ENCODE measurements around the gene BMAL1.
"Not testable (repeated sequence)": the region's sequence is repeated elsewhere in the genome, so short reads cannot be mapped to it uniquely, and the experiment has no call there.

Gene BMAL1

DNA sequence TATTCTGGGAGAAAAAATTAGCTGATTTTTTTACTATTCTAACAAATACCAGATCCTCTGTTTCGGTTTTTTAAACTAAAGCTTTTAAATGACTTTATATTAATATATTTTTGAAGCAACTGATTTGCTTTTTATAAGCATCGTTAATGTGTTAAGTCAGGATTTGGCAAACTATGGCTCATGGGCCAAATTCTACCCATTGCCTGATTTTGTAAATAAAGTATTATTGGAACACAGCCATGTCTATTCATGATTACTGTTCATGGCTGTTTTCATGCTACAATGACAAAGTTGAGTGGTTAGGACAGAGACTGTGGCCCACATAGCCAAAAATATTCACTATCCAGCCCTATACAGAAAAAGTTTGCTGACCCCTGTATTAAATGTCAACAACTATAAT lies 155.8 kb downstream of the BMAL1 start:
- no peaks in the 10 kb centered on the region for H3F3A ChIP-seq (ENCODE audit: control insufficient read depth, insufficient read depth)
- no peaks in the 10 kb centered on the region for H3K36me3 ChIP-seq (ENCODE audit: control insufficient read depth, low read length)
- TF ChIP-seq, protein P1, sequence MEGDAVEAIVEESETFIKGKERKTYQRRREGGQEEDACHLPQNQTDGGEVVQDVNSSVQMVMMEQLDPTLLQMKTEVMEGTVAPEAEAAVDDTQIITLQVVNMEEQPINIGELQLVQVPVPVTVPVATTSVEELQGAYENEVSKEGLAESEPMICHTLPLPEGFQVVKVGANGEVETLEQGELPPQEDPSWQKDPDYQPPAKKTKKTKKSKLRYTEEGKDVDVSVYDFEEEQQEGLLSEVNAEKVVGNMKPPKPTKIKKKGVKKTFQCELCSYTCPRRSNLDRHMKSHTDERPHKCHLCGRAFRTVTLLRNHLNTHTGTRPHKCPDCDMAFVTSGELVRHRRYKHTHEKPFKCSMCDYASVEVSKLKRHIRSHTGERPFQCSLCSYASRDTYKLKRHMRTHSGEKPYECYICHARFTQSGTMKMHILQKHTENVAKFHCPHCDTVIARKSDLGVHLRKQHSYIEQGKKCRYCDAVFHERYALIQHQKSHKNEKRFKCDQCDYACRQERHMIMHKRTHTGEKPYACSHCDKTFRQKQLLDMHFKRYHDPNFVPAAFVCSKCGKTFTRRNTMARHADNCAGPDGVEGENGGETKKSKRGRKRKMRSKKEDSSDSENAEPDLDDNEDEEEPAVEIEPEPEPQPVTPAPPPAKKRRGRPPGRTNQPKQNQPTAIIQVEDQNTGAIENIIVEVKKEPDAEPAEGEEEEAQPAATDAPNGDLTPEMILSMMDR (IDR thresholded peaks at IDR 0.05; ENCODE audit: low read depth, low read length, poor library complexity, severe bottlenecking), result no peak
- no peak for TF ChIP-seq EZH2phosphoT487 (IDR thresholded peaks at IDR 0.05; ENCODE audit: borderline replicate concordance, low read length)
- H3K4me1 ChIP-seq (ENCODE audit: control insufficient read depth, low read length), result no peaks in the 10 kb centered on the region
- H3K27ac ChIP-seq (ENCODE audit: low read depth, low read length), result no peak overlapping the region
- no peak overlapping the region for H3K4me2 ChIP-seq (ENCODE audit: low read length)
- H3K4me3 ChIP-seq (ENCODE audit: low read length), result no peak overlapping the region
- peaks cover 4% of the 10 kb centered on the region for H3K79me2 ChIP-seq (ENCODE audit: control insufficient read depth, low read length)
- peaks cover 4% of the 10 kb centered on the region; the same call in 1 of the 2 replicates for H3K9me3 ChIP-seq (ENCODE audit: control insufficient read depth, insufficient read depth, low read length)
- H4K20me1 ChIP-seq (ENCODE audit: control insufficient read depth, insufficient read depth, low read depth, low read length), result no peaks in the 10 kb centered on the region
- no peaks in the 10 kb centered on the region for H3K9me2 ChIP-seq (replicated peaks; ENCODE audit: control insufficient read depth, low read length)
- no peaks in the 10 kb centered on the region for H3K27me3 ChIP-seq (ENCODE audit: control insufficient read depth, low read length)

DNA sequence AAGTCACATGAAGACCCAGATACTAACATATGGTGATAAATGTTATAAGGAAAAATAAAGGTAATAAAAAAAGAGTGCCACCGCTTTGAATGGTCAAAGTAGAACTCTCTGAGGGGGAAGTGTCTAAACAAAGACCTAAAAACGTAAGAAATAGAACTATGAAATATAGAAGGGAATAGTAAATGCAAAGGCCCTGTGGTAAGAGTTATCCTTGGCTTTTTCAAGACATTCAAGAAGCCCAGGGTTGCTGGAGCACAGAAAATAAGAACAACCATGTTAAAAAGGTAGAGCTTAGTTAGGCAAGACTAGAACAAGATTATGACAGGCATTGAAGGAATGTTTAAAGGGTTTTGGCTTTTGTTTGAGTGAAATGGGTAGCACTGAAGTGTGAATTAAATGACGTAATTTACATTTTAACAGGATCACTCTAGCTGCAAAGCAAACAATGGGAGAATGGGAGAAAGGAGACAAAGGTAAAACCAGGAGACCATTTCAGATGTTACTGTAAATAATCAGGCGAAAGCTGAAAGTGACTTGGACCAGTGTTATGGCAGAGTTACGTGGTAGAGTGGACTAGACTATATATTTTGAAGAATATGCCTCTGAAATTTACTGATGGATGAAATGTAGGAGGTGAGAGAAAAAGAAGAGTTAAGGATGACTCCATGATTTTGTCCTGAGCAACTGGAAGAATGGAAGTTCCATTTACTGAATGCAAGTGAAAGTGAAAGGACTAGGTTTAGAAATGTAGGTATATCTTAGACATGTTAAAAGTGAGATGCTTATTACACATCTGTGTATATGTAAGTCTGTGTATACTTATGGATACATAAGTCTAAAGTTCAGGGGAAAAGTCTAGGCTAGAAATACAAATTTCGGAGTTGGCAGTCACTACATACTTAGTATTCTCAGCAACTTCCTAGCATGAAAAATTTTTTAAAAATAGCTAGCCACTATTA lies 156.9 kb downstream of the BMAL1 start:
- no peaks in the 10 kb centered on the region for H3K36me3 ChIP-seq (ENCODE audit: control insufficient read depth, low read length)
- no peaks in the 10 kb centered on the region for H4K20me1 ChIP-seq (ENCODE audit: control insufficient read depth, insufficient read depth, low read depth, low read length)
- TF ChIP-seq EZH2phosphoT487 (IDR thresholded peaks at IDR 0.05; ENCODE audit: borderline replicate concordance, low read length), result no peak
- TF ChIP-seq, protein P1 (IDR thresholded peaks at IDR 0.05; ENCODE audit: low read depth, low read length, poor library complexity, severe bottlenecking), result no peak
- no peak overlapping the region for H3K27ac ChIP-seq (ENCODE audit: low read depth, low read length)
- H3K4me2 ChIP-seq (ENCODE audit: low read length), result no peak overlapping the region
- peaks cover 4% of the 10 kb centered on the region for H3K79me2 ChIP-seq (ENCODE audit: control insufficient read depth, low read length)
- no peak overlapping the region for H3K4me3 ChIP-seq (ENCODE audit: low read length)
- H3F3A ChIP-seq (ENCODE audit: control insufficient read depth, insufficient read depth), result no peaks in the 10 kb centered on the region
- no peaks in the 10 kb centered on the region for H3K27me3 ChIP-seq (ENCODE audit: control insufficient read depth, low read length)
- H3K9me3 ChIP-seq (ENCODE audit: control insufficient read depth, insufficient read depth, low read length), result no peaks in the 10 kb centered on the region
- no peaks in the 10 kb centered on the region for H3K4me1 ChIP-seq (ENCODE audit: control insufficient read depth, low read length)
- H3K9me2 ChIP-seq (replicated peaks; ENCODE audit: control insufficient read depth, low read length), result no peaks in the 10 kb centered on the region

DNA sequence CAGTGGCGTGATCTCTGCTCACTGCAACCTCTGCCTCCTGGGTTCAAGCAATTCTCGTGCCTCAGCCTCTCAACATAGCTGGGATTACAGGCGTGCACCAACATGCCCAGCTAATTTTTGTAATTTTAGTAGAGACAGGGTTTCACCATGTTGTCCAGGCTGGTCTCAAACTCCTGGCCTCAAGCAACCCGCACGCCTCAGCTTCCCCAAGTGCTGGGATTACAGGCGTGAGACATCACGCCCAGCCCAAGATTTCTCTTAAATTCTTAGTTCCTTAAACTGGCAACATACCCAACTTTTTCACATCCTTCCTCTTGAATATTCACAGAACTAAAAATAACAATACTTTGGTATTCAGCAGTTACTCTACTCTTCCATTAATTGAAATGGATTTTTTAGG lies 159.2 kb downstream of the BMAL1 start:
- H3K9me2 ChIP-seq (replicated peaks; ENCODE audit: control insufficient read depth, low read length); H3K79me2 ChIP-seq (ENCODE audit: control insufficient read depth, low read length); H3K4me2 ChIP-seq (ENCODE audit: low read length); H3K27ac ChIP-seq (ENCODE audit: low read depth, low read length); H3K27me3 ChIP-seq (ENCODE audit: control insufficient read depth, low read length); H3K36me3 ChIP-seq (ENCODE audit: control insufficient read depth, low read length); H3K9me3 ChIP-seq (ENCODE audit: control insufficient read depth, insufficient read depth, low read length); H4K20me1 ChIP-seq (ENCODE audit: control insufficient read depth, insufficient read depth, low read depth, low read length); H3F3A ChIP-seq (ENCODE audit: control insufficient read depth, insufficient read depth); H3K4me3 ChIP-seq (ENCODE audit: low read length); H3K4me1 ChIP-seq (ENCODE audit: control insufficient read depth, low read length): not testable (repeated sequence)
